OCI-LY1 (cell line): ENCODE data around the gene GPR143.

Source experiments
- H2AFZ ChIP-seq: fragments of 200-600 bp; sonication (generic), shearing (Covaris generic); 2 replicates; pipeline ENCODE4 v1.6.0; 2014; ENCODE audit warnings: antibody characterized with exemption, mild to moderate bottlenecking, low read length
- H3F3A ChIP-seq: fragments of 200-600 bp; sonication (generic), shearing (Covaris generic); 2 replicates; pipeline ENCODE4 v1.6.0; 2014; ENCODE audit warnings: mild to moderate bottlenecking, antibody characterized with exemption, low read length, moderate library complexity; ENCODE audit not compliant: insufficient read depth
- H3K27ac ChIP-seq: fragments of 200-600 bp; sonication (generic); 2 replicates; pipeline ENCODE4 v1.5.1; 2014; ENCODE audit warnings: low read length, mixed run types, mild to moderate bottlenecking, low read depth; ENCODE audit not compliant: poor library complexity, severe bottlenecking
- H3K27me3 ChIP-seq: fragments of 200-600 bp; sonication (generic); 2 replicates; pipeline ENCODE4 v1.6.0; 2014; ENCODE audit warnings: antibody characterized with exemption, mild to moderate bottlenecking, low read length, moderate library complexity; ENCODE audit not compliant: insufficient read depth
- H3K36me3 ChIP-seq: fragments of 200-600 bp; sonication (generic); 2 replicates; pipeline ENCODE4 v1.6.1; 2014; ENCODE audit warnings: mild to moderate bottlenecking, antibody characterized with exemption, low read length, moderate library complexity, mixed read lengths; ENCODE audit not compliant: insufficient read depth
- H3K4me1 ChIP-seq: fragments of 200-600 bp; sonication (generic); 2 replicates; pipeline ENCODE4 v1.5.1; 2014; ENCODE audit warnings: mild to moderate bottlenecking, low read length, moderate library complexity; ENCODE audit not compliant: insufficient read depth, severe bottlenecking
- H3K4me2 ChIP-seq: fragments of 200-600 bp; sonication (generic), shearing (Covaris generic); 2 replicates; pipeline ENCODE4 v1.6.1; 2014; ENCODE audit warnings: low read length
- H3K4me3 ChIP-seq: fragments of 200-600 bp; sonication (generic); 2 replicates; pipeline ENCODE4 v1.5.1; 2014; ENCODE audit warnings: low read length, low read depth, mild to moderate bottlenecking, mixed read lengths; ENCODE audit not compliant: poor library complexity, severe bottlenecking
- H3K79me2 ChIP-seq: fragments of 200-600 bp; shearing (Covaris generic); 2 replicates; pipeline ENCODE4 v1.6.1; 2016; ENCODE audit warnings: mixed run types, low read length, mixed read lengths; ENCODE audit not compliant: insufficient read depth
- H3K9ac ChIP-seq: fragments of 200-600 bp; sonication (generic), shearing (Covaris generic); 2 replicates; pipeline ENCODE4 v1.6.1; 2014; ENCODE audit warnings: mild to moderate bottlenecking, low read length, mixed read lengths
- H3K9me2 ChIP-seq: fragments of 200-600 bp; sonication (generic), shearing (Covaris generic); 2 replicates; pipeline ENCODE4 v1.6.1; 2014; ENCODE audit warnings: low read depth, mild to moderate bottlenecking, low read length, mixed read lengths
- H3K9me3 ChIP-seq: fragments of 200-600 bp; shearing (Covaris generic); 2 replicates; pipeline ENCODE4 v1.6.1; 2014; ENCODE audit warnings: low read length, mixed read lengths
- H4K20me1 ChIP-seq: fragments of 200-600 bp; sonication (generic), shearing (Covaris generic); 2 replicates; pipeline ENCODE4 v1.6.0; 2016; ENCODE audit warnings: mild to moderate bottlenecking, low read length; ENCODE audit not compliant: insufficient read depth
- EZH2 ChIP-seq: fragments of 200-600 bp; sonication (generic), shearing (Covaris generic); IDR thresholded peaks from 2 replicates; pipeline ENCODE4 v1.8.0; 2017; ENCODE audit warnings: borderline replicate concordance, mixed run types, mild to moderate bottlenecking, antibody characterized with exemption, low read length, moderate library complexity, mixed read lengths
- TF ChIP-seq, protein P1 (sequence below): fragments of 200-600 bp; sonication (generic), shearing (Covaris generic); IDR thresholded peaks from 2 replicates; pipeline ENCODE4 v1.5.1; 2017; ENCODE audit warnings: mild to moderate bottlenecking, antibody characterized with exemption, low read length, moderate library complexity, mixed read lengths

GPR143 gene

DNA sequence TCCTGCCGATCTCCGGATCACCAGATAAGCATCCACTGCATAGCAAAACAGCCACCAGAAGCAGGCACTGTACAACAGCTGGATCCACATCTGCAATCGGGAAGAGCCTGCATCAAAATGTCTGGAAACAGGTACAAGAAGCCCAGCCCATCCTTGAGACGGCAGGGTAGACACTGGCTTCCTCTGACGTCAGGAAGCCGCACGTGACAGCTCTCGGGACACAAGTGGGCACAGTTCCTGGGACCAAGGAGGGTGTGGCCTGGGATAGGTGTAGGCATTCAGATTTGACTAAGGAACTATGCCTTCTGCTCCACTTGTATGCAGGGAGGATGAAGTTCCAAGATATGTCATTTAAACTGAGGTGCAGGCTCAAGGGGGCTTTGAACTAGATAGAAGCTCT, 6.3 kb downstream of the GPR143 start:
- Histone ChIP-seq H3F3A (no peaks in the 10 kb centered on the region), H3K9me2 (no peaks in the 10 kb centered on the region), H3K4me3 (no peak overlapping the region), H3K4me1 (no peaks in the 10 kb centered on the region), H4K20me1 (no peaks in the 10 kb centered on the region), H3K27ac (no peak overlapping the region), H3K79me2 (no peaks in the 10 kb centered on the region), H3K9me3 (no peaks in the 10 kb centered on the region), H3K9ac (no peak overlapping the region), H3K36me3 (no peaks in the 10 kb centered on the region), H3K4me2 (no peak overlapping the region), H3K27me3 (no peaks in the 10 kb centered on the region), H2AFZ (no peak overlapping the region)
- TF ChIP-seq, protein P1, sequence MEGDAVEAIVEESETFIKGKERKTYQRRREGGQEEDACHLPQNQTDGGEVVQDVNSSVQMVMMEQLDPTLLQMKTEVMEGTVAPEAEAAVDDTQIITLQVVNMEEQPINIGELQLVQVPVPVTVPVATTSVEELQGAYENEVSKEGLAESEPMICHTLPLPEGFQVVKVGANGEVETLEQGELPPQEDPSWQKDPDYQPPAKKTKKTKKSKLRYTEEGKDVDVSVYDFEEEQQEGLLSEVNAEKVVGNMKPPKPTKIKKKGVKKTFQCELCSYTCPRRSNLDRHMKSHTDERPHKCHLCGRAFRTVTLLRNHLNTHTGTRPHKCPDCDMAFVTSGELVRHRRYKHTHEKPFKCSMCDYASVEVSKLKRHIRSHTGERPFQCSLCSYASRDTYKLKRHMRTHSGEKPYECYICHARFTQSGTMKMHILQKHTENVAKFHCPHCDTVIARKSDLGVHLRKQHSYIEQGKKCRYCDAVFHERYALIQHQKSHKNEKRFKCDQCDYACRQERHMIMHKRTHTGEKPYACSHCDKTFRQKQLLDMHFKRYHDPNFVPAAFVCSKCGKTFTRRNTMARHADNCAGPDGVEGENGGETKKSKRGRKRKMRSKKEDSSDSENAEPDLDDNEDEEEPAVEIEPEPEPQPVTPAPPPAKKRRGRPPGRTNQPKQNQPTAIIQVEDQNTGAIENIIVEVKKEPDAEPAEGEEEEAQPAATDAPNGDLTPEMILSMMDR, result no peak
- no peak for TF ChIP-seq EZH2

DNA sequence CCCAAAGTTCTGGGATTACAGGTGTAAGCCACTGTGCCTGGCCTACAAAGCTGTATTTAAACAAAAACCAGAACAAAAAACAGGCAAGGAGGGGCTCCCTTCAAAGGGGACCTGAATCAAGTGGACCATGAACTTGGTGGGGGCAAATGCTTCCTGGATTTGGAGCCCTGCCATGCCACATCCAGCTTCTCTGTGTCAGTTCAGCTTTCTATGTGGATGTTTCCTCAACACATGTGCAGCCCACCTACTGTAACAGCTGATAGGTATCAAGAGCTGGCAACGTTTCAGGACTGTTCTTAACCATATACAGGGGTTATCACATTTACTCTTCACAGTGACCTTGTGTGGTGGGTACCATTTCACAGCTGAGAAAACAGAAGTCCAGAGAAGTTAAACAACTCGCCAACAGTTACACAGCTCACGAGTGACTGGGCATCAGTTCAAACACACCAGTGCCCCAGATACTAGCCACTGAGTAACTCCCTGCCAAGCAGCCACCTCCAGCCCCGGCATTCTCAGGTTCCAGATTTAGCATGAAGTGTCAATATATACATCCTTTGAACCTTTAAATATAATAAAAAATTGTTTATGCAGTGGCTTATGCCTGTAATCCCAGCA, 7.5 kb downstream of the GPR143 start:
- Histone ChIP-seq H3K9me3 (no peaks in the 10 kb centered on the region), H3K27me3 (no peaks in the 10 kb centered on the region), H4K20me1 (no peaks in the 10 kb centered on the region), H3K9me2 (no peaks in the 10 kb centered on the region), H3K9ac (no peak overlapping the region), H3K4me2 (no peak overlapping the region), H3K4me3 (no peak overlapping the region), H3K27ac (no peak overlapping the region), H3K4me1 (no peaks in the 10 kb centered on the region), H3K36me3 (no peaks in the 10 kb centered on the region), H3F3A (no peaks in the 10 kb centered on the region), H3K79me2 (no peaks in the 10 kb centered on the region), H2AFZ (no peak overlapping the region)
- no peak for TF ChIP-seq EZH2
- TF ChIP-seq, protein P1, result no peak

DNA sequence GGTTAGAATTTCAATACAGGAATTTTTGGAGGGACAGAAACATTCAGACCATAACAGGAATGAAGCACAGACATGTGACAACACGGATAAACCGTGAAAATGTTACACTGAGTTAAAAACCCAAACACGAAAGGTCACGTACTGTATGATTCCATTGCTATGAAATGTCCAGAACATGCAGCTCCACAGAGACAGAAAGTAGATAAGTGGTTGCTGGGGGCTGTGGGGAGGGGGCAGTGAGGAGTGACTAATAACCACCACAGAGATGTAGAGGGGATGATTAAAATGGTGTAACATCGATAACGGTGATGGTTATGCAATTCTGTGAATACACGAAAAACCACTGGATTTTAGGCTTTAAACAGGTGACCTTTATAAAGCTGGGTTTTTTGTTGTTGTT, 8.3 kb downstream of the GPR143 start:
- H3K36me3 ChIP-seq, result no peaks in the 10 kb centered on the region

More for the DNA sequence above, 8.3 kb downstream of the GPR143 start:
- no peak overlapping the region for H3K9ac ChIP-seq
- no peaks in the 10 kb centered on the region for H3K9me3 ChIP-seq
- H3K27ac ChIP-seq, result no peak overlapping the region
- no peaks in the 10 kb centered on the region for H3K27me3 ChIP-seq
- H3K4me2 ChIP-seq, result no peak overlapping the region
- no peak overlapping the region for H2AFZ ChIP-seq
- no peaks in the 10 kb centered on the region for H3K9me2 ChIP-seq
- no peaks in the 10 kb centered on the region for H4K20me1 ChIP-seq
- no peak overlapping the region for H3K4me3 ChIP-seq
- H3K4me1 ChIP-seq, result no peaks in the 10 kb centered on the region
- H3K79me2 ChIP-seq, result no peaks in the 10 kb centered on the region
- H3F3A ChIP-seq, result no peaks in the 10 kb centered on the region
- TF ChIP-seq, protein P1, result no peak
- no peak for TF ChIP-seq EZH2
